COR-L47 (cell line): ENCODE data around the gene QPRT.
A peak's percentile ranks its signal among the peaks of the same experiment; 100 is the strongest.
"Not testable (repeated sequence)": the region's sequence is repeated elsewhere in the genome, so short reads cannot be mapped to it uniquely, and the experiment has no call there.

ENCODE experiments used
- DNase-seq: peaks from one replicate; lab custom pipeline; 2025; lab: John Stamatoyannopoulos, UW

QPRT gene

DNA sequence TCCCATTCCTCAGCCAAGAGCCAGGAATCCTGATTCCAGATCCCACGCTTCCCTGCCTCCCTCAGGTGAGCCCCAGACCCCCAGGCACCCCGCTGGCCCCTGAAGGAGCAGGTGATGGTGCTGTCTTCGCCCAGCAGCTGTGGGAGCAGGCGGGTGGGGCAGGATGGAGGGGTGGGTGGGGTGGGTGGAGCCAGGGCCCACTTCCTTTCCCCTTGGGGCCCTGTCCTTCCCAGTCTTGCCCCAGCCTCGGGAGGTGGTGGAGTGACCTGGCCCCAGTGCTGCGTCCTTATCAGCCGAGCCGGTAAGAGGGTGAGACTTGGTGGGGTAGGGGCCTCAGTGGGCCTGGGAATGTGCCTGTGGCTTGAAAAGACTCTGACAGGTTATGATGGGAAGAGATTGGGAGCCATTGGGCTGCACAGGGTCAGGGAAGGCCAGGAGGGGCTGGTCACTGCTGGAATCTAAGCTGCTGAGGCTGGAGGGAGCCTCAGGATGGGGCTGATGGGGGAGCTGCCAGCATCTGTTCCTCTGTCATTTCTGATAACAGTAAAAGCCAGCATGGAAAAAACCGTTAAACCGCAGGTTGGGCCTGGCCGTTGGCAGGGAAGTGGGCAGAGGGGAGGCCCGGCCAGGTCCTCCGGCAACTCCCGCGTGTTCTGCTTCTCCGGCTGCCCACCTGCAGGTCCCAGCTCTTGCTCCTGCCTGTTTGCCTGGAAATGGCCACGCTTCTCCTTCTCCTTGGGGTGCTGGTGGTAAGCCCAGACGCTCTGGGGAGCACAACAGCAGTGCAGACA is 15.8 kb upstream of the QPRT start, which contains the start of gene SPN:
TSS of gene SPN (plus strand) at position 232 of the 791 bp plus-strand sequence. CDS start at position 714, 482 bp downstream.
- no peak for DNase-seq

DNA sequence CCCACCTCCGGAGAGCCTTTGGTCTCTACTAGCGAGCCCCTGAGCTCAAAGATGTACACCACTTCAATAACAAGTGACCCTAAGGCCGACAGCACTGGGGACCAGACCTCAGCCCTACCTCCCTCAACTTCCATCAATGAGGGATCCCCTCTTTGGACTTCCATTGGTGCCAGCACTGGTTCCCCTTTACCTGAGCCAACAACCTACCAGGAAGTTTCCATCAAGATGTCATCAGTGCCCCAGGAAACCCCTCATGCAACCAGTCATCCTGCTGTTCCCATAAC is 15.2 kb upstream of the QPRT start:
- no peak for DNase-seq

DNA sequence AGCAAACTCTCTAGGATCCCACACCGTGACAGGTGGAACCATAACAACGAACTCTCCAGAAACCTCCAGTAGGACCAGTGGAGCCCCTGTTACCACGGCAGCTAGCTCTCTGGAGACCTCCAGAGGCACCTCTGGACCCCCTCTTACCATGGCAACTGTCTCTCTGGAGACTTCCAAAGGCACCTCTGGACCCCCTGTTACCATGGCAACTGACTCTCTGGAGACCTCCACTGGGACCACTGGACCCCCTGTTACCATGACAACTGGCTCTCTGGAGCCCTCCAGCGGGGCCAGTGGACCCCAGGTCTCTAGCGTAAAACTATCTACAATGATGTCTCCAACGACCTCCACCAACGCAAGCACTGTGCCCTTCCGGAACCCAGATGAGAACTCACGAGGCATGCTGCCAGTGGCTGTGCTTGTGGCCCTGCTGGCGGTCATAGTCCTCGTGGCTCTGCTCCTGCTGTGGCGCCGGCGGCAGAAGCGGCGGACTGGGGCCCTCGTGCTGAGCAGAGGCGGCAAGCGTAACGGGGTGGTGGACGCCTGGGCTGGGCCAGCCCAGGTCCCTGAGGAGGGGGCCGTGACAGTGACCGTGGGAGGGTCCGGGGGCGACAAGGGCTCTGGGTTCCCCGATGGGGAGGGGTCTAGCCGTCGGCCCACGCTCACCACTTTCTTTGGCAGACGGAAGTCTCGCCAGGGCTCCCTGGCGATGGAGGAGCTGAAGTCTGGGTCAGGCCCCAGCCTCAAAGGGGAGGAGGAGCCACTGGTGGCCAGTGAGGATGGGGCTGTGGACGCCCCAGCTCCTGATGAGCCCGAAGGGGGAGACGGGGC is 14.7 kb upstream of the QPRT start:
- no peak for DNase-seq

DNA sequence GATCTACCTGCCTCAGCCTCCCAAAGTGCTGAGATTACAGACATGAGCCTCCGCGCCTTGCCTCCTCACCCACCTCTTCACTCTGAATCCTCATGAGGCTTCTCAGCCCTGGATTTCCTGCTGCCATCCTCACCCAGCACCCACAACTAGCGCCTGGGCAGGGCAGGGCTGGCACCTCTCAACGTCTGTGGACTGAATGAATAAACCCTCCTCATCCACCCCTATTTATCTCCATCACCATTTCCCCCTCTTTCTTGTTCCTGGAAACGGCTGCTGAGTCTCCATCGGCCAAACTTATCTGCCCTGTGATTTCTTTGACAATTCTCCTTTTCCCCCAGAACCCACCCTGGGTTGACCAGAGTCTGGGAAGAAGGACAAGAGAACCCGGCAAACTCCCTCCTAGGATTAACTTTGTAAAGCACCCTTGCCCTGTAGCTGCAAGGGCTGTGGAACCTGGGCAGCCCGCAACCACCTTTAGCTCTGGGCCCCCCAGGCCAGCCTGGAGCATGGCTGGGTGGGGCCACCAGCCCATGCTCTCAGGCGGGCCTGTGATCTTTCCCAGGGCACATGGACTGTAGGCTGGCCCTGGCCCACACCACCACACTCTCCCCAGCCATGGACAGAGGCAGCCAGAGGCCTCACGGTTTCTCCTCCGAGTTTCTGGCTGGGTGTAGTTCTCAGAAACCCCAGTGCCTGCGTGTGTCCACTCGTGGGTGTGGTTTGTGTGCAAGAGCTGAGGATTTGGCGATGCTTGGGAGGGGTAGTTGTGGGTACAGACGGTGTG is 13.5 kb upstream of the QPRT start:
- no peak for DNase-seq

DNA sequence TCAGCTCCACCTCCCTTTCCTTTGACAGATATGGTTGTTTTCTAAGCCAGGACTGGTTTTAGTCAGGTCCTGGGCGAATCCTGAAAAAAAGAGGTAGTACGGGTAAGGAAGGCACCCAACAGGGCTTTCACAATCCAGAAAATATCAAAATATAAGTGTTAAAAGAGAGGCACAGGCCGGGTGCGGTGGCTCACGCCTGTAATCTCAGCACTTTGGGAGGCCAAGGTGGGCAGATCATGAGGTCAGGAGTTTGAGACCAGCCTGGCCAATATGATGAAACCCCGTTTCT is 11.7 kb upstream of the QPRT start:
- not testable (repeated sequence) for DNase-seq

DNA sequence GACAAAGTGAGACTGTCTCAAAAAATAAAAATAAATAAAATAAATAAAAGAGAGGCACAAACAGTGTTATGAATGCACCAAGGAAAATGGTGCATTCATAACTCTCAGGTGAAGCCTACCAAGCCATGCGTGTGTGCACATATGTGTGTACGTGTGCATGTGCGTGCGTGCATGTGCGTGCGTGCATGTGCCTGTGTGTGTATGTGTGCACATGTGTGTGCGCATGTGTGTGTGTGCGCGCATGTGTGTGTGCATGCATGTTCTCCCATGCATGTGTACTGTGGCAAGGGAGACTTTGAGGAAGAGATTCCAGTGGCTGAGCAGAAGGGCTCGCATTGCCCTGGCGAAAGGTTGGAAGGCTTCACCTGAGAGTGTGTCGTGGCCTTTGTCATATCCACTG is 11.2 kb upstream of the QPRT start:
- DNase-seq, result no peak

DNA sequence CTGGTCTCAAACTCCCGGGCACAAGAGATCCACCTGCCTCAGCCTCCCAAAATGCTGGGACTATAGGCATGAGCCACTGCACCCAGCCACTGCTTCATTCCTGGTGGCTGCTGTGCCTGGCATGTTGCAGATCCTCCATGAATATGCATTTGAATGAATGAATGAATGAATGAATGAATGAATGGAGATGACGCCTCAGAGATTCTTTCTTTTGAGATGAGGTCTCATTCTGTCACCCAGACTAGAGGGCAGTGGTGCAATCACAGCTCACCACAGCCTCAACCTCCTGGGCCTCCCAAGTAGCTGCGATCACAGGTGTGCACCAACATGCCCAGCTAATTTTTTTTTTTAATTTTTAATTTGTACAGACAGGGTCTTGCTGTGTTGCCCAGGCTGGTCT is 10.7 kb upstream of the QPRT start:
- DNase-seq, result no peak

DNA sequence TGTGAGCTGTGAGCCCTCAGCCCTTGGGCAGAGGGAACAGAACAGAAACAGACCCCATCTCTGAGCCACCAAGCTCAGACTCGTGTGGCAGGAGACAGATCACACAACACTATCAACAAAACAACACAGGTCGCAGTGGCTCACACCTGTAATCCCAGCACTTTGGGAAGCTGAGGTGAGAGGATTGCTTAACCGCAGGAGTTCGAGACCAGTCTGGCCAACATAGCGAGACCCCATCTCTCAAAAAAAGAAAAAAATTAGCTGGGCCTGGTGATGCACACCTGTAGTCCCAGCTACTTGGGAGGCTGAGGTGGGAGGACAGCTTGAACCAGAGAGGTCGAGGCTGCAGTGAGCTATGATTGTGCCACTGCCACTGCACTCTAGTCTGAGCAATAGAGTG is 5.5 kb upstream of the QPRT start:
- no peak for DNase-seq

DNA sequence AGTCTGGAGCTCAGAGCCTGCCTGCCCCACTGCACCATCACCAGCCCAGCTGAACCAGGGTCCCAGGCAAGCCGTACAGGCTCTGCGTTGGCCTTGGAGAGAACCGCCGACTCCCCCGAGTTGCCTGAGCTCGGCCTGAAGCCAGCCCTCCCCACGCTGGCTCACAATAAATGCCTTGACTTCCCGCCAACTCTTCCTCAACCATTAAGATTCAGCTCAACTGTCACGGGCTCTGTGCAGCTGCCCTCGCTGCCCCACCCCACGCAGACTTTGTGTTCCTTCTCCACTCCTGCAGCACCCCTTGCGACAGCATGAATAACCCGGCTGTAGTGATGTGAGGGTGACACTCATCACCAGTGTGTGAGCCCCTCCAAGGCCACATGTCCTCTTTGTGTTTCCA is 4.8 kb upstream of the QPRT start:
- DNase-seq, result peak; percentile 18

DNA sequence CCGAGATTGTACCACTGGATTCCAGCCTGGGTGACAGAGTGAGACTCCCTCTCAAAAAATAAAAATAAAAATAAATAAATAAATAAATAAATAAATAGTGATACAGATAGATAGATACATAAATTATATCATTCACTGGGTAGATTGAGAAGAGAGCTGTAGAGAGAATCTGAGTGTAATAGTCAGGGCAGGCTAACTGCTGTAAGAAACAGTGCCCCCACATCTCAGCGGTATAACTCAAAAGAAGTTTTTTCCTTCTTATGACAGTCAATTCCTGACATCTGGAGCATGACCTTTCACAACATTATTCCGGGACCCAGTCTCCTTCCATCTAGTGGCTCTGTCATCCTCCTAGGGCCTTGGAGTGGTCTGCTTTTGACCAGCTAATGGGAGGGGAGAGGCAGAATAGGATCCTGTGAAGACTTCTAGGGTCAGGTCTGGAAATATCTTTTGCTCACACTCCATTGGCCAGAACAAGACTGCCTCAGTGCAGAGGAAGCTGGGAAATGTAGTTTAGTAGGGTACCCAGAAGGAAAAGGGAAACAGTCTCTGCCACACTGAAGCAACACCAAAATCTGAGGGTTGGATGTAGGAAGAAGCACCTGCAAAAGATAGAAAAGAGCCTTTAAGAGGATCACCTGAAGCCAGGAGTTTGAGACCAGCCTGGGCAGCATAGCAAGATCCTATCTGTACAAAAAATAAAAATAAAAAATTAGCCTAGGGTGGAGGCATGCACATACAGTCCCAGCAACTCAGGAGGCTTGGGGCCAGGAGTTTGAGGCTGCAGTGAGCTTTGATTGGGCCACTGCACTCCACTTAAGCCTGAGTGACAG is 3.0 kb upstream of the QPRT start:
- no peak for DNase-seq

DNA sequence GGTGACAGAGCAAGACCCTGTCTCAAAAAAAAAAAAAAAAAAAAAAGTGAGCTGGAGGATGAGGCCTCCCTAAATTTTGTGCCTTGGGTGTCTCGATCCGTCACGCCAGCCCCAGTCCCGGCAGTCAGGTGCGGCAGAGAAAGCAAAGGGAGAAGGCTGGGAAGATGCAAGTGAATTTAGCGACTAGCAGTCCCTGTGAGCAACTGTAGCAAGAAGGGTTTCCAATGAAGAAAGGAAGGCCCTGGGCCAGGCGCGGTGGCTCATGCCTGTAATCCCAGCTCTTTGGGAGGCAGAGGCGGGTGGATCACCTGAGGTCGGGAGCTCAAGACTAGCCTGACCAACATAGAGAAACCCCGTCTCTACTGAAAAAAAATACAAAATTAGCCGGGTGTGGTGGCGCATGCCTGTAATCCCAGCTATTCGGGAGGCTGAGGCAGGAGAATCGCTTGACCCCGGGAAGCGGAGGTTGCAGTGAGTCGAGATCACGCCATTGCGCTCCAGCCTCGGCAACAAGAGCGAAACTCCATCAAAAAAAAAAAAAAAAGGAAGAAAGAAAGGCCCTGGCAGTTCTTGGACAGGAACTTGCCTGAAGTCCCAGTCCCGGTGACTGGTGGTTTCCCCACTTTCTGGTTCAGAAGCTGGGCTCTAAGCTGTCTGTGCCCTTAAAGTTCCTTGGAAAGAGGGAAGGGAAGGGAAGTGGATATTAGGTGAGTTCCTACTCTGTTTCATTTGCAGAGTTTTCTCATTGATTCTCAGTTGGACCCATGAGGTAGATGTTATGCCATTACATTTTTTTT is 1.8 kb upstream of the QPRT start:
- no peak for DNase-seq

DNA sequence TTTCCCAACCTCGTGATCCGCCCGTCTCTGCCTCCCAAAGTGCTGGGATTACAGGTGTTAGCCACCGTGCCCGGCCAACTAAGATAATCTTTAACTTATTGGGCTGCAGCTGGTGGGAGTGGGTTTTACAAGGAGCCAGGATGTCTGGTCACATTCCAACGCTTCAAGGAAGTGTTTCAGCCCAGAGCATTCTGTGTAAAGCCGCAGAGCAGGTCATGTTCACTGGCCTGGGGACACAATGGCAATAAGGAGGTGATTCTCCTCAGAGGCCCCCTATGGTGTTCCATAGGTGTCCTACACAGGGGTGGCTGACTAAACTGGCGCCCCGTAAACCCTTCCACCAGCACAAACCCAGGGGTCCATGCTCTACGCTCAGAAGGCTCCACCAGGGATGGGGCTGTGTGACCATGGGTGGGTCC is 1.2 kb downstream of the QPRT start:
- no peak for DNase-seq

DNA sequence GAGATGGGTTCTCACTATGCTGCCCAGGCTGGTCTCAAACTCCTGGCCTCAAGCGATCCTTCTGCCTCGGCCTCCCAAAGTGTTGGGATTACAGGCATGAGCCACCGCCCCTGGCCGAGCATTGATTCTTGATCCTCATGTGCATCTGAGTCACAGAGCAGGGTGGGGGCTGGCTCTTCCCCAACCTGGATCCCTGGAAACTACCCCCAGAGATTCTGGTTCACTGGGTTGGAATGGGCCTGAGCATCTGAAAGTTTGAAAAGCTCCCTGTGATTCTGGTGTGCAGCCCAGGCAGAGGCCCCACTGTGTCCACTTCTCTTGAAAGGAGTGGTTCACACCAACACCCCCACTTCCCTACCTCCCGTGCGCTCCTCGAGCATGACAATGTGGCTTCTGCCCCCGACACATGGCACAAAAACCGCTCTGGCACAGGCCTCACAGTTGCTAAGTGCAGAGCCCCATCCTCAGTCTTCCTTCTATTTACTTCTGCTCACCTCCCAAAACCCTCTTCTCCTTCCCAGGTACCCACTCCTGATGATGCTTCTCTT is 4.6 kb downstream of the QPRT start:
- DNase-seq, result no peak

DNA sequence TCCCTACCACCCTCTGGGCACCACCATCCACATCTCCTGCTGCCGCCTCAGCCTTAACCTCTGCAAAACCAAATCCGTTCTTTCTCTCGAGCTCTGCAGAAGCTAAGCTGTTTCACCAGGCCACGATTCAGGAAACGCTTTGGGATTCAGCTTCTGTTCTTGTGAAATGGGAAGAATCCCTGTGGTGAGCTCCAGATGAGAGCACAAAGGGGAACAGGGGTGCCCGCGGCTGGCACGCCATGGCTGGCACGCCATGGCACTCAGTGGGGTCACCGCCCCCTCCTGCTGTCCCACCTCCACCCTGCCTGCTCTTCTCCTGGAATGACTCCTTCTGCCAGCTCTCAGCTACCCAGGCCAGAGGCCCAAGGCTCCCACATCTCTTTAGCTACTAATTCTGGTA is 5.7 kb downstream of the QPRT start:
- no peak for DNase-seq

DNA sequence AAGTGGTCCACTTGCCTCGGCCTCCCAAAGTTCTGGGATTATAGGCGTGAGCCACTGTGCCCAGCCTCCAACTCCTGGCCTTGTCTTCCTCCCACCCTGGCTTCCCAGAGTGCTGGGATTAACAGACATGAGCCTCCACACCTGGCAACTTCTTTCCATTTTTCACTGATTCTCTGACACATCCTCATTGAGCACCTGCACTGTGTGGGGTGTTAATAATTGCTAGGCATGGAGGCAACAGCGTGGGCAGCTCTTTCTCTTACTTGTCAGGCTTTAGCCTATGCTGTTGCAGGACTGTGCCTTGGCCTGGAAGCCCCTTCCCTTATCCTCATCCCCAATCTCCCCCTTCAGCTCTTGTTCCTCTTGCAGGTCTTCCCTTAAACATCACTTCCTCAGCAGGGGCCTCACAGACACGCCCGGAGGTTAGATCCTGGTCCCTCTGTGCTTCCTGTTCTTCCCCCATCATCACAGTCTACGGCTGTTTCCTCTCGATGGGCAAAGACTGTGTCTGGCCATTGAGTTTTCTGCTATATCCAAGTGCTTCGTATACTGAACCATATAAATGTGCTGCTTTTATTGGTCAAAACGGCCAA is 7.9 kb downstream of the QPRT start:
- DNase-seq, result no peak

DNA sequence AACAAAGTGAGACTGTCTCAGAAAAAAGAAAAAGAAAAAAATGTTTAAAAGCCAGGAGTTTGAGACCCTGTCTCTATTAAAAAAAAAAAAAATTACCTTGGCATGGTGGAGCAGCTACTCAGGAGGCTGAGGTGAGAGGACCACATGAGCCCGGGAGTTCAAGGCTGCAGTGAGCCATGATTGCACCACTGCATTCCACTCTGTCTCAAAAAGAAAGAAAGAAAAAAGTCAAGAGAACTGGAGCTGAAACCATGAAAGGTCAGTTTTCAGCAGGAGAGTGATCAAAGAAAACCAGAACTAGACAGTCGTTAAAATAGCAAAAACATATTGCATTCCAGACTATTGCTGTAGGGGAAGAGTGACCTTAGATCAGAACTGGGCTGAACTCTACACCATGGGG is 8.8 kb downstream of the QPRT start:
- DNase-seq, result no peak

DNA sequence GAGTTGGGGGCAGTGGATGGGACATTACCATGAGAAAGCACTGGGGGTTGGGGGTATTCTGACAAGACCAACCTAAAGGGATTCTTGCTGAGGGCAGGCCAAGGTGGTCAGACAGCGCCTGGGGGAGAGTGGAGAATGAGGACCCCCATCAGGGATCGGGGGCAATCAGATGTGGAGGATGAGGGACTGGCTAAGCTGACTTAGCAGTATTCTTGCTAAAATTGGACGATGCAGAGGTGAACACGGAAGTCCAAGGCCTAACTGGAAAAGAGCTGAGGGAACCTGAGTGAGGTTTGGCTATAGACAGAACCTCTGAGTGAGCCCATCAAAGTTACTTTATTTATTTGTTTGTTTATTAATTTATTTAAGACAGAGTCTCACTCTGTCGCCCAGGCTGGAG is 9.2 kb downstream of the QPRT start:
- DNase-seq, result no peak

DNA sequence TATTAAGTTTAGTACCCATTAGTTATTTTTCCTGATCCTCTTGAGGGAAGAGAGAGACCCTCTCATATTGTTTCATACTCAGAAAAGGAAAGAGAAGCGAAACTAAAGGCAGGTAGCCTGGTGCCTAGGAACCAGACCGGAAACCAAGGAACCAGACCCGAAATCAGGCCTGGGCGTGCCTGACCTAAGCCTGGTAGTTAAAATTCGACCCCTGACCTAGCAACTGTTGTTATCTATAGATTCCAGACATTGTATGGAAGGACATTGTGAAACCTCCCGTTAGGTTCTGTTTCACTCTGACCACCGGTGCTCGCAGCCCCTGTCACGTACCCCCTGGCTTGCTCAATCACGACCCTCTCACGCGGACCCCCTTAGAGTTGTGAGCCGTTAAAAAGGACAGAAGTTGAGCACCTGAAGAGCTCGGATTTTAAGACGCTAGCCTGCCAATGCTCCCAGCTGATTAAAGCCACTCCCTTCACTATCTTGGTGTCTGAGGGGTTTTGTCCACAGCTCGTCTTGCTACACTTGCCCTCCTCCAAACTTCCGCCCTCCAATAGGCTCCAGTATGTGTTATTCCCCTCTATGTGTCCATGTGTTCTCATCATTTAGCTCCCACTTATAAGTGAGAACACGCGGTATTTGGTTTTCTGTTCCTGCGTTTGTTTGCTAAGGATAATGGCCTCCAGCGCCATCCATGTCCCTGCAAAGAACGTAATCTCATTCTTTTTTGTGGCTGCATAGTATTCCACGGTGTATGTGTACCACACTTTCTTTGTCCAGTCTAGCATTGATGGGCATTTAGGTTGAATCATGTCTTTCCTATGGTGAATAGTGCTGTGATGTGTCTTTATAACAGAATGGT is 10.7 kb downstream of the QPRT start:
- DNase-seq, result not testable (repeated sequence)

DNA sequence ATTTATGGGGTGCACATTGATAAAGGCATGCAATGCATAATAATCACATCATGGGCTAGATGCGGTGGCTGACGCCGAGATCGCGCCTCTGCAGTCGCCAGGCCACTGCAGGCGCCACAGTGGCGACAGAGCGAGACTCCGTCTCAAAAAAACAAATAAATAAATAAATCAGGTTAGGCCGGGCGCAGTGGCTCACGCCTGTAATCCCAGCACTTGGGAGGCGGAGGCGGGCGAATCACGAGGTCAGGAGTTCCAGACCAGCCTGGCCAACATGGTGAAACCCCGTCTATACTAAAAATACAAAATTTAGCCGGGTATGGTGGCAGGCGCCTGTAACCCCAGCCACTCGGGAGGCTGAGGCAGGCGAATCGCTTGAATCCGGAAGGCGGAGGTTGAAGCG is 13.6 kb downstream of the QPRT start:
- DNase-seq, result not testable (repeated sequence)
